Central memory CD4-positive, alpha-beta T cell (primary cell): ENCODE measurements around the gene IGF2BP2.
"Not testable (repeated sequence)": the region's sequence is repeated elsewhere in the genome, so short reads cannot be mapped to it uniquely, and the experiment has no call there.

Source experiments
- DNase-seq: peaks from one replicate; pipeline ENCODE4 v3.0.0; 2022
- total RNA-seq, 3 experiments: gene quantifications; one replicate each; lab custom pipeline; 2026; lab: John Stamatoyannopoulos, UW

The IGF2BP2 gene
- 0 to 0.21 (median 0) reads per million in 3 experiments for total RNA-seq

DNA sequence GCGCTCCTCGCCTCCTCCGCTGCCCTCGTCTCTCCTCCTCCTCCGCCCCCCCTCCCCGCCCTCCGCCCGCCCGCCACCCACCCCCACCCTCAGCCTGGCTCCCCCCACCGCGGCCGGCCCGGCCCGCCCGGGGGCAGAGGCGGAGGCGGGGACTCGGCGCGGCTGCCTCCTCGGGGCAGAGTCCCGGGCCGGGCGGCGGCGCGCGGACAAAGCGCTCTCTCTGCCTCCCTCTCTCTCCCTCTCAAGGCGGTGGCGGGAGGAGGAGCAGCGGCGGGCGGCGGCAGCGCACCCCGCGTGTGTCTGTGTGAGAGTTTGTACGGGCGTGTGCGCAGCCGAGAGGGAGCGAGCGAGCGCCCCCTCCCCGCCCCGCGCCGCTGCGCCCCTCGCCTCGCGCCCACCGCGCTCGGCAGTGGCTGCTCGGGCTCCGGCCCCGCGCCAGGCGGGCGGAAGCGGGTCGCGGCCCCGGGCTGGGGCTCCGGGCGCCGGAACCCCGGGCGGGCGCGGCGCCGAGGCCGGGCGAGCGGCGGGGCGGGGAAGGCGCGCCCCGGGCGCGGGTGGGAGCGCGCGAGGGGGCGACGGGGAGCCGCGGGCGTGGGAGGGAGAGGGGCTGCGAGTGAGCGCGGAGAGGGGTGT is at the start of gene IGF2BP2:
Gene IGF2BP2 (minus strand): TSS at position 37 of the 633 bp plus-strand sequence. CDS start 82 bp downstream, outside the sequence.
- DNase-seq = peak; percentile 22

DNA sequence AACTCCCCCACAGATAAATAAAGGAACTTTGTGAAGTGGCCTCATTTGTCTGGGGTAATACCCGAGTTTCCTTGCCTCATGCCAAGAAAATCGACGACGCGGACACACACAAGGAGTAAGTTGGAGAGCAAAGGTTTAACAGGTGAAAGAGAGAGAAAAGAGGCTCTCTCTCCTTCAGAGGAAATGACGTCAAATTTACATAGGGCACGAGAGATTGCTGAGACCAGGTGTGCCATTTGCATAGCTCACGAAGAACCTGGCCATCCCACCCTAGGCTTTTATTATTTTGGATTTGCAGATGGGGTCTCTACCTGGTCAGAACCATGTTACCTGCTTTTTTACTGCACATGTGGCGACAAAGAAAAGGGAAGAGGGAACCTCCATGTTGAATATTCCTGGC is 49.3 kb upstream of the IGF2BP2 start:
- no peak for DNase-seq

DNA sequence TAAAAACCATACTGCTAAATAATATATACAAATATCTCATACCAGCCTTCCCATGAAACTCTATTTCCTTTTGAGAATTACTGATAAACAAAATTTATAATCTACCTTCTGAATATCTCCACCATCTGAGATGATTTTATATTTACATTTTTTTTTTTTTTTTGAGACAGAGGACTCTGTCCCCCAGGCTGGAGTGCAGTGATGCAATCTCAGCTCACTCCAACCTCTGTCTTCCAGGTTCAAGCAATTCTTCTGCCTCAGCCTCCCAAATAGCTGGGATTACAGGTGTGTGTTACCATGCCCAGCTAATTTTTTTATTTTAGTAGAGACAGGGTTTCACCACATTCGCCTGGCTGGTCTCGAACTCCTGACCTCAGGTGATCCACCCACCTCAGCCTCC is 42.8 kb upstream of the IGF2BP2 start:
- DNase-seq = no peak

DNA sequence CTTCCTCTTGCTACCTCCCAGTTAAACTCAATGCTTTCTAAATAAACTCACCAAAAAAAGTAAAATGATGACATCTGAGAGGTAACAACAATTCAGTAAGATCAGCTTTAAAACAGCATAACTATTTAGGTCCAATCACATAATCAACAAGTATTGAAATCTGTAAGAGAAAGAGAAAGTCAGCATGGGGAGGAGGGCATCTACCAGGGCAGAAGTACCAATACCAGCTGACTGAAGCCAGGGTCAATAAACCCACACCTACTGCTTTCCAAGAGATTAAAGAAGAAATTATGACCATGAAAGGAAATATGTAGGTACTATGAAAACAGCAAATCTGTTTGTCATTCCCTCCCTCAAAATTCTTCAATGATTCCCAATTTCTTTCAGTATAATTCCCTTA is 42.2 kb upstream of the IGF2BP2 start:
- DNase-seq = no peak

DNA sequence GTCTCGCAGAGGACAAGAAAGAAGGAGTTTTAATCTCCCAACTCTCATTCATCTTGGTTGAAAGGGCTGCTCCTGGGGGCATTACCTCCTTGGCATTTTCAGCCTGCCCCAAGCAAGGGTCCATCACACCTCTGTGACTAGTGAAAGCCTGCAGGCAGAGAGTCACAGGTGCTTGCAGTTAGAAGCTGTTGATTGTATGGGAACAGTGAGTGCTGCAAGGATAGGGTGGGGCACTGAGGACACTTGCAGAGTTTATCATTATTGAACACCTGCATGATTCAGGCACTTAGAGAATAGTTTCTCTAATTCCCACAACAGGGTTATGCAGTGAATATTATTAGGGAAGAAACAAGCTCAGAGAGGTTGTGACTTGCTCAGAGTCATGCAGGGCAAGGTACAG is 41.7 kb upstream of the IGF2BP2 start:
- DNase-seq = no peak

DNA sequence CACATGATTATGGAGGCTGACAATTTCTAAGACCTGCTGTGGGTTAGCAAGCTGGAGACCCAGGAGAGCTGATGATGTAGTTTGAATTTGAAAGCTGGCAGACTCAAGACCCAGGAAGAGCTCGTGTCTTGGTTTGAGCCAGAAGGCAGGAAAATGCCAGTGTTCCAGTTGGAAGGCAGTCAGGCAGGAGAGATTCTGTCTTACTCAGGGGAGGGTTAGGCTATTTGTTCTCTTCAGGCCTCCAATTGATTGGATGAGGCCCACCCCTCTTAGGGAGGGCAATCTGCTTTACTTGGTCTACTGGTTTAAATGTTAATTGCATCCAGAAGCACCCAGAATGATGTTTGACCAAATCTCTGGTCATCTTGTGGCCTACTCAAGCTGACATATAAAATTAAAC is 40.4 kb upstream of the IGF2BP2 start:
- no peak for DNase-seq

DNA sequence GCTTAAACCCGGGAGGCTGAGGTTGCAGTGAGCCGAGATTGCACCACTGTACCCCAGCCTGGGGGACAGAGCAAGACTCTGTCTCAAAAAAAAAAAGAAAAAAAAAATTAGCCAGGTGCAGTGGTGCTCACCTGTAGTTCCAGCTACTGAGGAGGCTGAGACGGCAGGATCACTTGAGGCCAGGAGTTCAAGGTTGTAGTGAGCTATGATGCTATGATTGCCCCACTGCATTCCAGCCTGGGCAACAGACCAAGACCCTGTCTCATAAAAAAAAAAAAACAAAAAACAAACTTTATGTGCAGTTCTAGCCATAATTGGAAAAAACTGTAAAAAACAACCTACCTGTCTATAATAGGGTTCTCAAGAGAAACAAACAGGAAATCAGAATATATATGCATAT is 39.9 kb upstream of the IGF2BP2 start:
- DNase-seq = no peak

DNA sequence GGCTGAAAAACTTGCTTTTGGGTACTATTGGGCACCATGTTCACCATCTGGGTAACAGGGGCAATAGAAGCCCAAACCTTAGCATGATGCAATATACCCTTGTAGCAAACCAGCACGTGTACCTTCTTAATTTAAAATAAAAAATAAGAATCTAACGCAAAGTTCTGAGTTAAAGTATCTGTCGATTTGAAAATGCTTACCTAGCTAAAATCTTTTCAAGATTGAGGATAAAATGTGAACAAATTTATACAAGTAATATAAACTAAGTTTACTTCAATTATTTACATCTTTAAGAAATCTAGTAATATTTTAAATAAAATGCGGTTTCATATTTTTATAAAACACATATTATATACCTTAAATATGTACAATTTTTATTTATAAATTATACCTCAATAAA is 38.1 kb upstream of the IGF2BP2 start:
- DNase-seq = no peak

DNA sequence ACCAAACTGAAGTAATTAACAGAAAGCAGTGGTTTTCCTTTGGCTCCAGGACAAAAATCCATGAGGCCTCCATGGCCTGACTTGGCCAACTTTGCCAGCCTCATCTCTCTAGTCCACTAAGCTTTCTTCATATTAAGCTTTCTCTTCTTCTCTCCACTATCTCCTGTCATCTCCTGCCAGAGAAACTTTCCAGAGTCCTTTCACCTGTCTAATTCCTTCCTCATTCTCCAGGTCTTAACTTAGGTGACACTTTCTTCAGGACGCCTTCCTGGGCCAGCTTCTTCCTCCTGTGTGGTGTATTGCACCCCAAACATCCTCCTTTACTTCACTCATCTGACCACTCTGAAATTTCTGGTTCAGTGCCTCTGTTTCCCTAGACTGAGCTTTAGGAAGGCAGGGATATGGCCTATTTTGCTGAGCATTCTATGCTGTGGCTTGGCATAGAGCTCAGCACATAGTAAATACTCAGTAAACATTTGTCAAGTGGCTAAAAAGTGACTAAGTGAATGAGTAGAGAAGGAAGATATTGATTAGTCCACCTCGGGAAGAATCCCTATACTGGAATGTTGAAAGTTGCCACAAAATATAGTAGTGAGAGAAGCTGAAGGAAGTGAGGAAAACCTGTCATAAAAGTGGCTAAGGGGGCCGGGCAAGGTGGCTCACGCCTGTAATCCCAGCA is 34.6 kb upstream of the IGF2BP2 start:
- DNase-seq = no peak

DNA sequence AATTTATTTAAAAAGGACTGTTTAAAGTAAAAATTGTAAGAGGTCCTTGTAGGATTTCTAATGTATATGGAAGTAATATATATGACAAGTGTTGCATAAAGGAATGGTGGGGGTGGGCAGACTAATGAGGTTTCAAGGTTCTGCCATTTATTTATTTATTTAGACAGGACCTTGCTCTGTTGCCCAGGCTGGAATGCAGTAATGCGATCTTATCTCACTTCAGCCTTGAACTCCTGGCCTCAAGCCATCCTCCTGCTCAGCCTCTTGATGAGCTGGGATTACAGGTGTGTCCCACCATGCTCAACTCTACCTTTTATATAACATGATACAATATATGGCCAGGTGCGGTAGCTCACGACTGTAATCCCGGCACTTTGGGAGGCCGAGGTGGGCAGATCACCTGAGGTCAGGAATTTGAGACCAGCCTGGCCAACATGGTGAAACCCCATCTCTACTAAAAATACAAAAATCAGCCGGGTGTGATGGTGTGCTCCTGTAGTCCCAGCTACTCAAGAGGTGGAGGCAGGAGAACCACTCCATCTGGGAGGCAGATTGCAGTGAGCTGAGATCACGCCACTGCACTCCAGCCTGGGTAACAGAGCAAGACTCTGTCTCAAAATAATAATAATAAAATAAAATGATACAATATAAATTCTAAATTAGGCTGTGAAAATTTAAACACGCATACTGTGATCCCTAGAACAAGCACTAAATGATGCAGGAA is 33.8 kb upstream of the IGF2BP2 start:
- no peak for DNase-seq

DNA sequence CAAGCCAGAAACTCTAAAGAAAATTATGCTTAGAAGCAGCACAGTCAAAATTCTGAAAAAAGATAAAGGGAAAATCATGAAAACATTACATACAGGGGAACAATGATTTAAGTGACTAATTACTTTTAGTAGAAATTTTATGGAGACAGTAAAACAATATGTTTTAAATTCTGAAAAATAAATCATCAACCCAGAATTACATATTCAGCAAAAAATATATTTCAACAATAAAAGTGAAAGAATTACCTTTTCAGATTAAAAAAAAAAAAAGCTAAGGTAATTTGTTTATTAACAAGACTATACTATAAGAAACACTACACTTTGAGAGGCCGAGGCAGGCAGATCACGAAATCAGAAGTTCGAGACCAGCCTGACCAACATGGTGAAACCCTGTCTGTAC is 32.4 kb upstream of the IGF2BP2 start:
- no peak for DNase-seq

DNA sequence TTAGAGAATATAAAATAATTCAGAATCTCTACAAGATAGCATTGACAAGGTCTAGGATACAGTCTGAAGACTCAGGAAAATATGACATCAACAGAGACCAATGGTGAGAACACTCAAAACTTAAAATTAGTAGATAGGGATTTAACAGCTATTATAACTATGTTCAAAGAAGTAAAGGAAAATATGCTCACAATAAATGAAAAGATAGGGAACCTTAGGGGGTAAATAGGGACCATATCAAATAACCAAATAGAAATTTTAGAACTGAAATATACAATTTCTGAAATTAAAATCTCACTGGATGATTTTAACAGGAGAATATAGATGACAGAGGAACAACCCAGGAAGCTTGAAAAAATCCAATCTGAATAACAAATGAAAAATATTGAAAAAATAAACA is 31.8 kb upstream of the IGF2BP2 start:
- no peak for DNase-seq

DNA sequence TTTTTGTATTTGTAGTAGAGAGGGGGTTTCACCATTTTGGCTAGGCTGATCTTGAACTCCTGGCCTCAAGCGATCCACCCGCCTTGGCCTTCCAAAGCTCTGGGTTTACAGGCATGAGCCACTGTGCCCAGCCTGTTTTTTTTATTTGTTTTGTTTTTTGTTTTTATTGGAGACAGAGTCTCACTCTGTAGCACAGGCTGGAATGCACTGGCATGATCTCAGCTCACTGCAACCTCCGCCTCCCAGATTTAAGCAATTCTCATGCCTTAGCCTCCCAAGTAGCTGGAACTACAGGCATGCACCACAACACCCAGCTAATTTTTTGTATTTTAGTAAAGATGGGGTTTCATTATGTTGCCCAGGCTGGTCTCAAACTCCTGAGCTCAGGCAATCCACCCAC is 28.9 kb upstream of the IGF2BP2 start:
- not testable (repeated sequence) for DNase-seq

DNA sequence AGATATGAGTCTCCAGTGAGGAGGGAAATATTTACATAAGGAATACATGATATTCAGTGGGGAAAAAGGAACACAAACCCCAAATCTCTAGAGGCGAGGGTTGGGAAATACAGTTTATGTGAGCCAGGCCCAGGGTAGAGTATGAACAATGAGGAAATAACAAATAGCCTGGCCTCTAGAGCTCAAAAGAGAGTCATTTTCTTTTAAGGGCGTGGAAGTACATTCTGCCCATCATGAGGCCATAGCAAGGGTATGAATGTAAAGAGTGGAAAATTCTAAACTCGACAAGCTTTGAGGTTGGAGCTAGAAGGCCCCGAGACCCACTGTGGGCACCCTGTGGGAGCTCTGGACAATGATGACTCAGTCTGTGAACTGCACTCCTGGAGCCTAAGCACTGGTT is 27.8 kb upstream of the IGF2BP2 start:
- DNase-seq = no peak

DNA sequence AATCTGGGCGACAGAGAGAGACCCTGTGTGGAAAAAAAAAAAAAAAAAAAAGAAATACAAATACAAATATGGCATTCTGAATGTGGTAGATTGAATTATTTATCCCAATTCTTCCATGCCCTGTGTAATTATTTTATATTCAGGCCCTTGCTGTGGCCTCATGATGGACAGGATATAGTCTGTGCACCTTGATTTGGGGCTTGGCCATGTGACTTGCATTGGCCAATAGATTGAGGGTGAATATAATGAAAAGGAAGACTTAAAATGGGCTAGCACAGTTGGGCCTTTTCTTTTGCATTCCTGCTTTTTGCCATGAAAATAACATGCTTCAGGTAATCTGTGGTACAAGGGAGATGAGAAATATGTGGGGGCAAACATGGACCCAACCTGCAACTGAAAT is 27.1 kb upstream of the IGF2BP2 start:
- DNase-seq = no peak

DNA sequence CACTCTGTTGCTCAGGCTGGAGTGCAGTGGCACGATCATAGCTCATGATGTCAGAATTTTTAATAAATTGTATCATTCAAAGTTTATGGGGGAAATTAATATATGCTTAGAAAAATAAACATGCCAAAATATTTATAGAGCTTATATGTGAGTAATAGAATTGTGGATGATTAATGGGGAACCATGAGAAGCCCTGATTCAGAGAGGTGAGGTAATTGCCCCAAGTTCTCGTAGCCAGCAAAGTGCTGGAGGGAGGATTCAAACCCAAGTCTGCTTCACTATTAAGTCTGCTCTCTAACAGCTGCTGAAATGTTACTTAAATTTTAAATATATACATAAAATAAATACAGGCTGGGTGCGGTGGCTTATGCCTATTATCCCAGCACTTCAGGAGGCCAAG is 26.2 kb upstream of the IGF2BP2 start:
- no peak for DNase-seq

DNA sequence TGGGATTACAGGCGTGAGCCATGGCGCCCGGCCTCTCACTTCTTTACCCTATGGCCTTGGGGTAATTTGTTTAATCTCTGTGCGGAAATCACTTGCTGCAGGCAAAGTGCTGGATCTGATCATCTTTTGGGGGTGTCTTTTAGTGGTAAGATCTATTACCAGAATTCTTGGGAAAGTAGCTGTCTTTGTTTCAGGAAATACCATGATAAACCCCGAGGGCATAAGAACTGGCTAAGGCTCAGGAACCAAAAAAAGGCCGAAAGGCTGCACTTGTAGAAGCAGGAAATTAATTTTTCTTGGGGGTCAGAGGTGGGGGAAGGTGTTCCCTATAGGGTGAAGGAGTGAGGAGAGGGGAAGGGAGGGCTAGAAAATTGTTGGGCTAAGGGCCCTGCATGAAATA is 22.7 kb upstream of the IGF2BP2 start:
- no peak for DNase-seq

DNA sequence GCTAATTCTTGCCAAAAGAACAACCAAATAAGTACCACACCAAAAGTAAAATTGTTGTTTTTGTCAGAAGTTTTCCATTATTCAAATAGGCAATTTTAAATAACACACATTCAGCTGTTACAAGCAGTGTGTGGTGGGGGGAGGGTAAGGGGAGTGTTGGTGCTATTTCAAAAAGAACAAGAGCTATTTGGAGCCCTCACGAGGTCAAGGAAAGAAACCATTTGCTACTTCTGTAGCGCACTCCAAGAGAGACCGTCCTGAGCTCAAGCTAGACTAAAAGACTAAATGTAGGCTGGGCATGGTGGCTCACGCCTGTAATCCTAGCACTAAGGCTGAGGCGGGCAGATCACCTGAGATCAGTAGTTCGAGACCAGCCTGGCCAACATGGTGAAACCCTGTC is 21.2 kb upstream of the IGF2BP2 start:
- no peak for DNase-seq

DNA sequence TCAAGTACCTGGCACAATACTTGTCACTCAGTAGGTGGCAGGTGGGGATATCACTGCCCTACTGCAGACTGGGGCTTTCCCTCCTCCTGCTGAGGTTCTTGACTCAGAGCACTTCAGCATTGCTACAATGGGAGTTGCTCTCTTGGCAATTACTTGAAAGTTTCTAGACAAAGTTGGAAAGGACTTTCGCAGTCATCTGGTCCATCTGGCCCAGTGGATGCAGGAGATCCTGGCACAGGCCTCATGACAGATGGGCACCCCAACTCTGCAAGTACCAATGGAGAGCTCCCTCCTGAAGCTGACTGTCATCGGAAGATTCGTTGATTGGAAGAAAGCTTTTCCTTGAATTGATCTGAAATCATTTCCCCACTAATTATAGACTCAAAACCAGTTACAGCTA is 19.2 kb upstream of the IGF2BP2 start:
- no peak for DNase-seq

DNA sequence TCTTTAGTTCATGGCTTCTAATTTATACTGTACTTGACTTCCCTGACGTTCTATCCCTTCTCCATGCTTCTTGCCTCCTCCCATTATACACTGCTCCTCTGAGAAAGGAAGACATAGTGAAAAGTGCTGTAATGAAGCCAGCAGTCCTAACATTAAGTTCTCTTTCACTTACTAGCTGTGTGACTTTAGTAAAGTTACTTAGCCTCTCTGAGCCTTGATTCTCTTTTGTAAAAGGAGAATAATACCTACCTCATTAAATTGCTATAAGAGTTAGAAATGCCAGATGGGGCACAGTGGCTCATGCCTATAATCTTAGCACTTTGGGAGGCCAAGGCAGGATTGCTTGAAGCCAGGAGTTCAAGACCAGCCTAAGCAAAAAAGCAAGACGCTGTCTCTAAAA is 18.8 kb upstream of the IGF2BP2 start:
- no peak for DNase-seq

DNA sequence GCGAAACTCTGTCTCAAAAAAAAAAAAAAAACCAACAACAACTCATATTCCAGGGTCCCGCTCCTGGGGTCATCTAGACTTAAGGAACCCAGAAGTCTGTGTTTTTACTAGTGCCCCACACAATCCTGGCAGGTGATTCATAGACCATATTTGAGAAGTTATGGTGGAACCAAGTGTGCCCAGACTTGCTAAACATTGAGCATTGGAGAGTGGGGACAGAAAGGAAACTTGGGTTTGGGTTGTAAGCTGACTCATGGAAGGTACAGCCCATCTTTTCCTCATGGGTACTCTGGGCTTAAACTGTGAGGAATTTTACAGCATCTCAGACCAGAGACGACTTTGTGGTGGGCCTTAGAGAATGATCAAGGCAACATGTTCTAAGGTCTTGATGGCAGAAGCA is 18.3 kb upstream of the IGF2BP2 start:
- DNase-seq = no peak

DNA sequence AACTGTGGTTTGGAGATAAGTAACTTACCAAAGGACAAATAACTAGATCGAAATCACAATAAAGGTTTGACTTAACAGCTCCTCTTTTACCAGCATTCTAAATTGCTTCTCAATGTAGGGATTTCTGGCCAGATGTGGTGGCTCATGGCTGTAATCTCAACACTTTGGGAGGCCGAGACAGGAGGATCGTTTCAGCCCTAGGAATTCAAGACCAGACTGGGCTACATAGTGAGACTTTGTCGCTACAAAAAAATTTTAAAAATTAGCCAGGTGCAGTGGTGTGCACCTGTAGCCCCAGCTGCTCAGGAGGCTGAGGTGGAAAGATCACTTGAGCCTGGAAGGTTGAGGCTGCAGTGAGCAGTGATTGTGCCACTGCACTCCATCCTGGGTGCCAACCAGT is 17.4 kb upstream of the IGF2BP2 start:
- no peak for DNase-seq

DNA sequence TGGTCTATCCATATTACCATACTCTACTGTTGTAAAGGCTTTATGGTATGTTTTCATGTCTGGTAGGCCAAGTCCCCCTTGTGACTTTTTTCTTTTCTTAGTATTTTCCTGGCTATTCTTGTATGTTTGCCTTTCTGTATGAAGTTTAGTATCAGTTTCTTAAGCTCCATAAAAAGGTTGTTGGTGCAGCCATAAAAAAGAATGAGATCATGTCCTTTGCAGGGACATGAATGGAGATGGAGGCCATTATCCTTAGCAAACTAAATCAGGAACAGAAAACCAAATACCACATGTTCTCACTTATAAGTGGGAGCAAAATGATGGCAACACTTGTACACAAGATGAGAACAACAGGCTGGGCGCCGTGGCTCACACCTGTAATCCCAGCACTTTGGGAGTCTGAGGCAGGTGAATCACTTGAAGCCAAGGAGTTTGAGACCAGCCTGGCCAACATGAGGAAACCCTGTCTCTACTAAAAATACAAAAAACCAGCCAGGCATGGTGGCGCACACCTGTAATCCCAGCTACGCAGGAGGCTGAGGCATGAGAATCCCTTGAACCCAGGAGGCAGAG is 13.7 kb upstream of the IGF2BP2 start:
- not testable (repeated sequence) for DNase-seq

DNA sequence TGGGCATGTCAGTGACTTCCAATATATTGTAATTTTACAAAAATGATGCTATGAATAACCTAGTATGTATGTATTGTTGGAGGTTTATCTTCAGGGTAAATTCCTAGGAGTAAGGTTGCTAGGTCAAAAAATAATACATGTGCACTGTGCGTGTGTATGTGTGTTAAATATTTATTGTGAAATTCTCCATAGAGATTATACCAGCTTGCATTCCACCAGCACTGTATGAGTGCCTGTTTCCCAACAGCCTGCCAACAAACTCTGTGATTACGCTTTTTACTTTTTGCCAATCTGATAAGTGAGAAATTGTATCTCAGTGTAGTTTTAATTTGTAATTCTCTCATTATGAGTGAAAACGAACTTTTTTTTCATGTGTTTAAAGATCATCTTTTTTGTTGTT is 12.6 kb upstream of the IGF2BP2 start:
- no peak for DNase-seq
